ENCODE data around the gene RDH11. TPM values are rescaled to one million over a fixed set of nuclear protein-coding genes. Genes with fewer than 3 reads are reported as not detected.

RDH11 gene
- total and polyA plus RNA-seq, 2 donors (not counting 3 experiments of a cell fraction or from before 2014, with no cell fraction given), result 79.8 to 93.2 TPM

DNA sequence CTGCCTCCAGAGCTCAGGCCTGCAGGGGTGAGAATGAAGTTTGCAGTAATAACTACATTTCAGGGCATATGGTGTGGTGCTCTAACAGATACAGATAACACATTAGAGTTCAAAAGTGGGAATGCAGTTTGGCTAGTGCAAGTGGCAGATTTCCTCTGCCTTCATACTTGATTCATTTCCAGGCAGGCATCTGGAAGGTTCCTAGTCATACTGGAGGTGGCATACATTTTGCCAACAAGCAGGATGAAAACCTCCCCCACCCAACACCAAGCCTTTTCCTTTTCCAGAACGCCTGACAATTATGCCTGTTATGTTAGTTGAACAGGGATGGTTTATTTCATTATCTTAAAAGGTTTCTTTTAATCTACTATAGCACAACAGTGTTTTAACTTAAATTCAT lies 45.4 kb downstream of the RDH11 start:
- Histone ChIP-seq H3K79me2 (ENCODE audit: control insufficient read depth, insufficient read depth, low read length) (no peaks in the 10 kb centered on the region), H3K9ac (replicated peaks; ENCODE audit: extremely low read depth, insufficient read depth, low read length) (no peak overlapping the region), H3K36me3 (ENCODE audit: control insufficient read depth in 2 of 2, extremely low read depth in 1 of 2, insufficient read depth in 2 of 2, low read length in 2 of 2) (peaks cover 21 to 38% of the 10 kb centered on the region in 2 experiments), H3K27me3 (ENCODE audit: control insufficient read depth in 2 of 2, insufficient read depth in 2 of 2, low read length in 2 of 2) (no peaks in the 10 kb centered on the region), H3K4me3 (replicated peaks in 1 of 3; ENCODE audit: insufficient read depth in 1 of 3, low read depth in 1 of 3, low read length in 3 of 3) (no peak overlapping the region), H3K9me1 (replicated peaks; ENCODE audit: control insufficient read depth, extremely low read depth, insufficient read depth, low read length) (no peaks in the 10 kb centered on the region), H3K4me2 (ENCODE audit: insufficient read depth, low read length) (no peak overlapping the region), H3K27ac (ENCODE audit: insufficient read depth, low read depth, low read length) (no peak overlapping the region), H3K4me1 (ENCODE audit: control insufficient read depth, extremely low read depth, insufficient read depth, low read length) (no peaks in the 10 kb centered on the region), H2AFZ (ENCODE audit: low read depth, low read length) (no peak overlapping the region), H4K20me1 (replicated peaks; ENCODE audit: control insufficient read depth, extremely low read depth, insufficient read depth, low read length) (no peaks in the 10 kb centered on the region), H3K9me3 (replicated peaks; ENCODE audit: control insufficient read depth, insufficient read depth, low read length) (no peaks in the 10 kb centered on the region)
- no peak for FAIRE-seq
- ChIA-PET CTCF (interaction anchor here (1.1 kb wide), 1 partner anchor 31 kb away, joined by 4 read pairs; no protein-coding TSS in a partner anchor), POLR2A (no interaction called here)
- no peak for DNase-seq (ENCODE audit: low read depth, low spot score)
- TF ChIP-seq GATA2 (IDR thresholded peaks at IDR 0.05; ENCODE audit: insufficient read depth, insufficient read length, low read depth, low read length) (no peak), JUN (IDR thresholded peaks at IDR 0.05; ENCODE audit: borderline replicate concordance, insufficient read depth, insufficient read length, low read depth) (no peak), MYC (IDR thresholded peaks at IDR 0.05; ENCODE audit: low read depth, low read length) (no peak), POLR2AphosphoS5 (IDR thresholded peaks at IDR 0.05; ENCODE audit: insufficient read depth, low read depth, low read length) (no peak), EZH2 (IDR thresholded peaks at IDR 0.05; ENCODE audit: borderline replicate concordance, low read depth, low read length, severe bottlenecking) (no peak), FOS (IDR thresholded peaks at IDR 0.05; ENCODE audit: borderline replicate concordance, insufficient read depth, low read length) (no peak), POLR2A (IDR thresholded peaks at IDR 0.05; ENCODE audit: low read depth, low read length) (no peak)
- TF ChIP-seq, protein P1, sequence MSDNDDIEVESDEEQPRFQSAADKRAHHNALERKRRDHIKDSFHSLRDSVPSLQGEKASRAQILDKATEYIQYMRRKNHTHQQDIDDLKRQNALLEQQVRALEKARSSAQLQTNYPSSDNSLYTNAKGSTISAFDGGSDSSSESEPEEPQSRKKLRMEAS (IDR thresholded peaks at IDR 0.05; ENCODE audit: insufficient read depth, insufficient read length), result no peak
- TF ChIP-seq, protein P2, sequence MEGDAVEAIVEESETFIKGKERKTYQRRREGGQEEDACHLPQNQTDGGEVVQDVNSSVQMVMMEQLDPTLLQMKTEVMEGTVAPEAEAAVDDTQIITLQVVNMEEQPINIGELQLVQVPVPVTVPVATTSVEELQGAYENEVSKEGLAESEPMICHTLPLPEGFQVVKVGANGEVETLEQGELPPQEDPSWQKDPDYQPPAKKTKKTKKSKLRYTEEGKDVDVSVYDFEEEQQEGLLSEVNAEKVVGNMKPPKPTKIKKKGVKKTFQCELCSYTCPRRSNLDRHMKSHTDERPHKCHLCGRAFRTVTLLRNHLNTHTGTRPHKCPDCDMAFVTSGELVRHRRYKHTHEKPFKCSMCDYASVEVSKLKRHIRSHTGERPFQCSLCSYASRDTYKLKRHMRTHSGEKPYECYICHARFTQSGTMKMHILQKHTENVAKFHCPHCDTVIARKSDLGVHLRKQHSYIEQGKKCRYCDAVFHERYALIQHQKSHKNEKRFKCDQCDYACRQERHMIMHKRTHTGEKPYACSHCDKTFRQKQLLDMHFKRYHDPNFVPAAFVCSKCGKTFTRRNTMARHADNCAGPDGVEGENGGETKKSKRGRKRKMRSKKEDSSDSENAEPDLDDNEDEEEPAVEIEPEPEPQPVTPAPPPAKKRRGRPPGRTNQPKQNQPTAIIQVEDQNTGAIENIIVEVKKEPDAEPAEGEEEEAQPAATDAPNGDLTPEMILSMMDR (IDR thresholded peaks at IDR 0.05; ENCODE audit: extremely low read depth in 1 of 2, insufficient read depth in 1 of 2, low read depth in 1 of 2, low read length in 2 of 2), result no peak
- no TSS peak for BruUV-seq (replicated peaks)
- intact Hi-C loops (cut with micrococcal nuclease), result no loop called here
- dilution Hi-C loops (cut with MboI; ENCODE audit: extremely low pct_ligation_motif_present, low sequenced_read_pairs), result no loop called here

Measured in endothelial cell of umbilical vein (primary cell).